CD4-positive, alpha-beta T cell treated with Interleukin-15 for 4 hours (primary cell): ENCODE data around the gene CACNA2D3.

Experiments
- DNase-seq: peaks from one replicate; pipeline ENCODE4 v3.0.0-alpha.2; 2020; ENCODE audit warnings: low spot score

CACNA2D3 gene

GRCh38 chr3:54274607-54275006, 152.3 kb downstream of the CACNA2D3 start:
- DNase-seq = no peak

GRCh38 chr3:54279005-54279583, 156.7 kb downstream of the CACNA2D3 start:
- no peak for DNase-seq

- no peak for DNase-seq
Observed at GRCh38 chr3:54283470-54283869, 161.1 kb downstream of the CACNA2D3 start.

GRCh38 chr3:54294214-54294613, 171.9 kb downstream of the CACNA2D3 start:
- DNase-seq = no peak

- DNase-seq = no peak
Observed at GRCh38 chr3:54296531-54296930, 174.2 kb downstream of the CACNA2D3 start.

GRCh38 chr3:54299169-54299935, 177.0 kb downstream of the CACNA2D3 start:
- DNase-seq = no peak

GRCh38 chr3:54303517-54304375, 181.4 kb downstream of the CACNA2D3 start:
- DNase-seq = no peak

- DNase-seq = no peak
Observed at GRCh38 chr3:54304877-54305276, 182.5 kb downstream of the CACNA2D3 start.

- no peak for DNase-seq
Observed at GRCh38 chr3:54305409-54306099, 183.2 kb downstream of the CACNA2D3 start.

GRCh38 chr3:54307566-54308180, 185.3 kb downstream of the CACNA2D3 start:
- no peak for DNase-seq

- DNase-seq = no peak
Observed at GRCh38 chr3:54309601-54310000, 187.2 kb downstream of the CACNA2D3 start.

GRCh38 chr3:54311211-54311747, 188.9 kb downstream of the CACNA2D3 start:
- no peak for DNase-seq

GRCh38 chr3:54312156-54312899, 190.0 kb downstream of the CACNA2D3 start:
- no peak for DNase-seq

GRCh38 chr3:54313418-54313817, 191.1 kb downstream of the CACNA2D3 start:
- DNase-seq = no peak

- no peak for DNase-seq
Observed at GRCh38 chr3:54321520-54321919, 199.2 kb downstream of the CACNA2D3 start.

- no peak for DNase-seq
Observed at GRCh38 chr3:54322354-54322753, 200.0 kb downstream of the CACNA2D3 start.

GRCh38 chr3:54324103-54324502, 201.8 kb downstream of the CACNA2D3 start:
- DNase-seq = no peak

- no peak for DNase-seq
Observed at GRCh38 chr3:54326951-54327350, 204.6 kb downstream of the CACNA2D3 start.

- no peak for DNase-seq
Observed at GRCh38 chr3:54331341-54331740, 209.0 kb downstream of the CACNA2D3 start.

GRCh38 chr3:54337846-54338245, 215.5 kb downstream of the CACNA2D3 start:
- no peak for DNase-seq

- no peak for DNase-seq
Observed at GRCh38 chr3:54339608-54340007, 217.3 kb downstream of the CACNA2D3 start.
